Rectal smooth muscle tissue (tissue), 1 donor: ENCODE measurements around the gene TSPAN11.

Source experiments
- H3K27ac ChIP-seq: one replicate; pipeline ENCODE4 v1.7.0; 2013; ENCODE audit warnings: low read depth, low read length, inconsistent platforms
- H3K27me3 ChIP-seq: one replicate; pipeline ENCODE4 v1.7.0; 2013; ENCODE audit warnings: low read length; ENCODE audit not compliant: control insufficient read depth, insufficient read depth
- H3K36me3 ChIP-seq: one replicate; pipeline ENCODE4 v1.7.0; 2013; ENCODE audit warnings: low read length; ENCODE audit not compliant: control insufficient read depth, insufficient read depth
- H3K4me1 ChIP-seq: one replicate; pipeline ENCODE4 v1.7.0; 2013; ENCODE audit warnings: low read length; ENCODE audit not compliant: control insufficient read depth, insufficient read depth
- H3K4me3 ChIP-seq: one replicate; pipeline ENCODE4 v1.7.0; 2013; ENCODE audit warnings: low read length
- H3K9ac ChIP-seq: one replicate; pipeline ENCODE4 v1.7.0; 2013; ENCODE audit warnings: low read length

The TSPAN11 gene

DNA sequence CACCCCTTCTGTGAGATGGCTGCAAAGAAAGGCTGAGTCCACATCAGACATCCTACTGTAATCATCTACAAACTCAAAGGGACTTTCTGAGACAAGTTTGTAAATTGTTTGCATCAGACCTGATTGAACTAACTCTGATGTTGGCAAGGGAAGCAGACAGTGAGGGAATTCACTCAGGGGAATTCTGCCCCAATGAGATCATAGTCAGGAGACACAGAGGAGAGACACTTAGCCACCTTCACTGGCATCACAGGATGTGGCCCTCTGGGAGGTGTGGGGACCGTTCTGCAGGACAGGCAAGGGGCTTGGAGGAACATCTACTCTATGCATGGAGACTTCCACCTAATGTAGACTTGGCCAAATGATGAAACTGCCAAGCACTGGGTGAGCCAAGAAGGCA is 76.5 kb downstream of the TSPAN11 start:
- no peaks in the 10 kb centered on the region for H3K27me3 ChIP-seq
- H3K4me1 ChIP-seq, result no peaks in the 10 kb centered on the region
- H3K27ac ChIP-seq, result no peak overlapping the region
- H3K36me3 ChIP-seq, result no peaks in the 10 kb centered on the region
- no peak overlapping the region for H3K4me3 ChIP-seq
- H3K9ac ChIP-seq, result no peak overlapping the region

- H3K27ac ChIP-seq, result no peak overlapping the region
- H3K4me3 ChIP-seq, result no peak overlapping the region
- H3K36me3 ChIP-seq, result no peaks in the 10 kb centered on the region
- no peaks in the 10 kb centered on the region for H3K4me1 ChIP-seq
- no peak overlapping the region for H3K9ac ChIP-seq
- H3K27me3 ChIP-seq, result no peaks in the 10 kb centered on the region
Observed at GRCh38 chr12:31003861-31004640, 77.5 kb downstream of the TSPAN11 start.

DNA sequence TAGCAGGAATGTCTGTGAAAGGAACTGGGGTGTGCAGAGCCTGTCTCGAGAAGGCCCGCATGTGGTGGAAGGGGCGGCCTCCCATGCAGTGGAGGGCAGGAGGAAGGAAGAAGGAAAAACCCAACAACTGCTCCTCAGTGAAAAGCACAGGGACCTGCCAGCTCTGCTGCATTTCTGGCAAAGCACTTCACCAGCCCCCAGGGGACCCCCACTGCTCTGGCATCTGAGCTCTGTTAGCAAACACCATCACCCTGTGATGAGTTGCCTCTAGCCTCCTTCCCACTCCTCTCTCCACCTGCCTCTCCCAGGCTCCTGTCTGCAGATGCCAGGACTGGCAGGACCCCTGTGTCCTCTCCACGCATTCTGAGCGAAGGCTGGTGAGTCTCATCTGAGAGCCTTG is 78.1 kb downstream of the TSPAN11 start:
- H3K27ac ChIP-seq, result no peak overlapping the region
- H3K36me3 ChIP-seq, result no peaks in the 10 kb centered on the region
- no peaks in the 10 kb centered on the region for H3K27me3 ChIP-seq
- no peaks in the 10 kb centered on the region for H3K4me1 ChIP-seq
- no peak overlapping the region for H3K4me3 ChIP-seq
- no peak overlapping the region for H3K9ac ChIP-seq

DNA sequence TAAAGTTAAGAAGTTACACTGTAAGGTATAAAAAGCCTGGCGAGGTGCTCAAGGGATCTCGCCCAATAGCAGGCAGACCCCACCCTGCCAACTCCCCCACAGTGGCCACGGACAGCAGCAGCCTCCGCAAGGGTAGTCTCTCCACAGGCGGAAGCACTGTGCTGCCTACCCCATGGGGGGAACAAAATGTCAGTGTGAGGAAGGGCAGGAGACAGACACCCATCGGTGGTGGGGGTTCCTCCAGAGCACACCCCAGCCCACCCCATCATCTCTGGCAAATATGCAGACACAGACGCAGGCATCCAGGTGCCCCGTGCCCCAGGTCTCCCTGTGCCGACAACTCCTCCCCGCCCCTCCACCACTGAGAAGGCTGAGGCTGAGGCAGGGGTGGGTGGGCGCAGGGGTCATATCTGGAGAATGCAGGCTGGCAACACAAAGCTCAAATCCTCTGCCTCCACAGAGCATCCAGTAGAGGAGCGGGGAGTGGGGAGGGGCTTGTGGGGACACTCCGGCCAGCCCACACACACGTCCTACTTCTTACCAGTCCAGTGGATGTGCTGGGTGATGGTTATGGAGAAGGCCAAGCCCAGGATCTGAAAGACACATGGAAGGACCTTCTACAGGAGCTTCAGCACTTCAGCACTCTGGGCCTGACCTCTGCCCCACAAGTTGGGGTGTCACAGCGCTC is 78.9 kb downstream of the TSPAN11 start:
- Histone ChIP-seq H3K4me1 (no peaks in the 10 kb centered on the region), H3K27me3 (no peaks in the 10 kb centered on the region), H3K27ac (no peak overlapping the region), H3K36me3 (no peaks in the 10 kb centered on the region), H3K9ac (no peak overlapping the region), H3K4me3 (no peak overlapping the region)

DNA sequence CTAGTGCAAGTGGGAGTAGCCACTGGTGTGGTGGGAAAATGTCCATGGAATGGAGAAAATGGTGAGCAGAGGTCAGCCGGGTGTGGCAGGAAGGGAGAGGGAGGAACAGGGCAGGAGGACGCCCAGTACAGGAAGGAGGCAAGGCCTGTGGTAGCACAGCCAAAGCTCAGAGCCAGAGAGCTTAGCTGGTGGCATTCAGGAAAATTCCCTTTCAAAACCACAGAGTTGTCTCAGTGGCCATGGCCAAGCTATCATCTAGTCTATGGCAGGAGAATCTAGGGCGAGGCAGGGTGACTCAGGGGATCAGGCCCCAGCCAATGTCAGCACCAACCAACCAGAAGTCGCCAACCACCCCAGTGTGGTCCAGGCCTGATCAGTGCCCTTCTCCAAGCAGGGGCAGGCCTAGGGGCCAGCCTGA is 79.4 kb downstream of the TSPAN11 start:
- Histone ChIP-seq H3K36me3 (no peaks in the 10 kb centered on the region), H3K27me3 (no peaks in the 10 kb centered on the region), H3K4me3 (no peak overlapping the region), H3K9ac (no peak overlapping the region), H3K27ac (no peak overlapping the region), H3K4me1 (no peaks in the 10 kb centered on the region)

GRCh38 chr12:31006416-31007152 is 80.0 kb downstream of the TSPAN11 start:
- H3K4me1 ChIP-seq, result no peaks in the 10 kb centered on the region
- no peak overlapping the region for H3K27ac ChIP-seq
- no peaks in the 10 kb centered on the region for H3K27me3 ChIP-seq
- no peak overlapping the region for H3K9ac ChIP-seq
- H3K4me3 ChIP-seq, result no peak overlapping the region
- H3K36me3 ChIP-seq, result no peaks in the 10 kb centered on the region

- H3K4me1 ChIP-seq, result no peaks in the 10 kb centered on the region
- no peak overlapping the region for H3K27ac ChIP-seq
- no peaks in the 10 kb centered on the region for H3K36me3 ChIP-seq
- H3K4me3 ChIP-seq, result no peak overlapping the region
- no peaks in the 10 kb centered on the region for H3K27me3 ChIP-seq
- H3K9ac ChIP-seq, result no peak overlapping the region
Observed at GRCh38 chr12:31007153-31007495, 80.6 kb downstream of the TSPAN11 start.

- no peak overlapping the region for H3K9ac ChIP-seq
- H3K36me3 ChIP-seq, result no peaks in the 10 kb centered on the region
- H3K4me3 ChIP-seq, result no peak overlapping the region
- H3K4me1 ChIP-seq, result no peaks in the 10 kb centered on the region
- H3K27me3 ChIP-seq, result no peaks in the 10 kb centered on the region
- H3K27ac ChIP-seq, result no peak overlapping the region
Observed at GRCh38 chr12:31007636-31008175, 81.2 kb downstream of the TSPAN11 start.

- no peaks in the 10 kb centered on the region for H3K4me1 ChIP-seq
- no peak overlapping the region for H3K4me3 ChIP-seq
- H3K36me3 ChIP-seq, result no peaks in the 10 kb centered on the region
- no peak overlapping the region for H3K9ac ChIP-seq
- no peak overlapping the region for H3K27ac ChIP-seq
- H3K27me3 ChIP-seq, result no peaks in the 10 kb centered on the region
Observed at GRCh38 chr12:31008241-31008761, 81.8 kb downstream of the TSPAN11 start.

- no peak overlapping the region for H3K4me3 ChIP-seq
- H3K4me1 ChIP-seq, result no peaks in the 10 kb centered on the region
- no peaks in the 10 kb centered on the region for H3K27me3 ChIP-seq
- no peak overlapping the region for H3K9ac ChIP-seq
- H3K27ac ChIP-seq, result no peak overlapping the region
- H3K36me3 ChIP-seq, result no peaks in the 10 kb centered on the region
Observed at GRCh38 chr12:31008961-31009840, 82.7 kb downstream of the TSPAN11 start.

DNA sequence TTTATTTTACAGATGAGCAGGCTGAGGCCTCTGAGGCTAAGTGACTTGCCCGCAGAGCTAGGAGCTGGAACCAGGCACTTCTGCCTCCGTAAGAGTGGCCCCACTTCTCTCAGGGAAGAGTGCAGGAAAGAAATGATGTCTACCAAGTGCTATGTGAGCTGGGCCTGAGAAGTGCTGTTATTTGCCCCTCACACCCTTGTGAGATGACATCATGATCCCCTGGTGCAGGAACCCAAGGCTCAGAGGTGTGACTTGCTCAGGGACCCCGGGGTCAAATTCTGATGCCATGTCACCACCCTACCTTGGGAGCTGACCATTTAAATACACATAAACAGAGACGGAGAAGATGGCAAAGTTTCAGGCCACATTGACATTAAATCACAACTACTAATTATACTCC is 83.4 kb downstream of the TSPAN11 start:
- H3K27ac ChIP-seq, result no peak overlapping the region
- no peaks in the 10 kb centered on the region for H3K27me3 ChIP-seq
- H3K4me1 ChIP-seq, result no peaks in the 10 kb centered on the region
- no peaks in the 10 kb centered on the region for H3K36me3 ChIP-seq
- no peak overlapping the region for H3K4me3 ChIP-seq
- no peak overlapping the region for H3K9ac ChIP-seq
